ENCODE data around the gene C20orf204. TPM values are rescaled to one million over a fixed set of nuclear protein-coding genes. Genes with fewer than 3 reads are reported as not detected.

C20orf204 gene
- total and polyA plus RNA-seq, 2 of the 8 experiments (the other 6 are each of a cell fraction or from before 2014, with no cell fraction given) = 0.39 to 0.52 TPM

DNA sequence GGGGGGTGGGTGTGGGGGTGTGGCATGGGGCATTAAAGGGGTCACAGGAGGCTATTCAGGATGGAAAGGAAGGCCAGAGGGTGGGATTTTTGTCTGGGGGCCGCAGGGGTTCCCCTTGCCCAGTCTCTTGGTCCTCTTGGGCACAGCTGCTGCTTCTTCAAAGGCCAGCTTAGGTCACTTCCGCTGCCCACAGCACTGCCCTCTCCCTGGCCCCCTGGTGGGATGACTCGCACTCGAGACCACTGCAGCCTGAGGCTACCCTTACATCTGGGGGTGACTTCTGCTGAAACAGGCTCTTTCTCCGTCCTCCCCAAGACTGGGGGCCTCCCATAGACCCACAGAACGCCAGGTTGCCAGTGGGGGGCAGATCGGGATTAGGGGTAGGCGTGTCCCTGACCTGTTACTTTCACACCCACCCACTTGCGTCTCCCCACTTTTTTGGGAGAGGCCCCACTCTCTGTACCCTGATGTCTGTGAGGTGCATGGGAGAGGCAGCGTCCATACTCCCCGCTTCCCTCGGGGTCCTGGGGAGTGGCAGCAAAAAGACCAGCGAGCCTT, 46.9 kb downstream of the C20orf204 start:
- H3K4me1 ChIP-seq (replicated peaks in 1 of 4; ENCODE audit: control insufficient read depth in 3 of 4, insufficient read depth in 4 of 4, low read length in 3 of 4) = peaks cover 0 to 34% (median 20%) of the 10 kb centered on the region in 4 experiments; a peak in 6 of 7 replicates
- no peak for FAIRE-seq
- H2BK15ac ChIP-seq (ENCODE audit: low read length) = no peak overlapping the region
- no peak overlapping the region for H3K27ac ChIP-seq (ENCODE audit: low read depth, low read length)
- no peak overlapping the region for H4K91ac ChIP-seq (replicated peaks; ENCODE audit: insufficient read length, low read length)
- H4K20me1 ChIP-seq (replicated peaks in 1 of 2; ENCODE audit: control insufficient read depth in 1 of 2, insufficient read depth in 2 of 2, low read length in 2 of 2) = no peaks in the 10 kb centered on the region
- H3K9me3 ChIP-seq (ENCODE audit: insufficient read depth in 2 of 2, low read depth in 1 of 2, low read length in 1 of 2) = no peaks in the 10 kb centered on the region
- H3K18ac ChIP-seq (ENCODE audit: extremely low read depth, low read length) = peak overlapping the region; percentile 32; the same call in 1 of the 2 replicates
- no peaks in the 10 kb centered on the region for H3K79me1 ChIP-seq (ENCODE audit: low read depth, low read length)
- peak overlapping the region; percentile 68; the same call in 1 of the 2 replicates for H2BK12ac ChIP-seq (ENCODE audit: low read depth, low read length)
- H3K56ac ChIP-seq (replicated peaks; ENCODE audit: insufficient read length, low read depth, low read length) = no peak overlapping the region
- peaks cover 6 to 55% (median 42%) of the 10 kb centered on the region in 4 experiments for H3K27me3 ChIP-seq (replicated peaks in 1 of 4; ENCODE audit: control insufficient read depth in 3 of 4, extremely low read depth in 1 of 4, insufficient read depth in 3 of 4, low read length in 3 of 4)
- no peak overlapping the region for H4K5ac ChIP-seq (ENCODE audit: insufficient read length, low read depth, low read length)
- no peak overlapping the region for H3K23ac ChIP-seq (ENCODE audit: insufficient read length)
- DNase-seq (ENCODE audit: low read depth in 1 of 2, low spot score in 2 of 2) = no peak
- peak overlapping the region; percentile 8 to 73 (median 32); a peak in 6 of 8 replicates for H3K4me3 ChIP-seq (ENCODE audit: extremely low read depth in 1 of 4, insufficient read depth in 2 of 4, low read depth in 3 of 4, low read length in 4 of 4)
- WGBS, 2 experiments (ENCODE audit: extremely low coverage in 1 of 2, insufficient coverage in 1 of 2, insufficient read length in 1 of 2, insufficient replicate concordance in 2 of 2, low coverage in 1 of 2, low lambda C conversion rate in 2 of 2, missing lambda C conversion rate in 1 of 2) = 45% methylated on average over 12 of the region's 13 CpGs; no CpG with 5 or more reads in 1 of the 2 experiments
- peak overlapping the region; percentile 63; the same call in 1 of the 2 replicates for H4K8ac ChIP-seq (ENCODE audit: extremely low read depth, insufficient read depth, low read length)
- no peak overlapping the region for H2AFZ ChIP-seq (ENCODE audit: low read length)
- no peak overlapping the region for H3K14ac ChIP-seq (ENCODE audit: insufficient read length)
- peak overlapping the region; percentile 14 for H3K4ac ChIP-seq (replicated peaks; ENCODE audit: insufficient read length, low read depth, low read length)
- H3K23me2 ChIP-seq (ENCODE audit: low read depth, low read length) = peaks cover 22% of the 10 kb centered on the region; the same call in 1 of the 2 replicates
- no peak overlapping the region; the same call in 1 of the 2 replicates for H2BK5ac ChIP-seq (ENCODE audit: low read depth, low read length)
- ChIA-PET CTCF (ENCODE audit: partially characterized antibody) (interaction anchor here (0.8 to 13.0 kb wide), 14 partner anchors 10 to 87 kb away, joined by 3 to 144 read pairs (median 6); partner anchors contain the start of genes SOX18 and TCEA2), POLR2A (ENCODE audit: partially characterized antibody) (interaction anchor here (1.3 kb wide), 1 partner anchor 14 kb away, joined by 6 read pairs; no protein-coding TSS in a partner anchor)
- H2BK20ac ChIP-seq (ENCODE audit: low read length) = no peak overlapping the region
- H3K9ac ChIP-seq (replicated peaks in 1 of 4; ENCODE audit: extremely low read depth in 1 of 4, low read depth in 3 of 4, low read length in 3 of 4) = no peak overlapping the region
- no peak overlapping the region for H2AK5ac ChIP-seq (ENCODE audit: low read depth, low read length)
- no peaks in the 10 kb centered on the region for H3K79me2 ChIP-seq (ENCODE audit: control insufficient read depth in 1 of 2, insufficient read depth in 2 of 2, low read length in 2 of 2)
- peak overlapping the region; percentile 88 to 98 for H3K4me2 ChIP-seq (ENCODE audit: insufficient read depth in 1 of 2, low read depth in 2 of 2, low read length in 2 of 2)
- H3K36me3 ChIP-seq (ENCODE audit: control insufficient read depth in 2 of 4, insufficient read depth in 4 of 4, low read length in 3 of 4) = no peaks in the 10 kb centered on the region
- no peak overlapping the region for H2BK120ac ChIP-seq (replicated peaks; ENCODE audit: low read depth, low read length)
- TF ChIP-seq, protein P1, sequence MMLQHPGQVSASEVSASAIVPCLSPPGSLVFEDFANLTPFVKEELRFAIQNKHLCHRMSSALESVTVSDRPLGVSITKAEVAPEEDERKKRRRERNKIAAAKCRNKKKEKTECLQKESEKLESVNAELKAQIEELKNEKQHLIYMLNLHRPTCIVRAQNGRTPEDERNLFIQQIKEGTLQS (IDR thresholded peaks at IDR 0.05; ENCODE audit: insufficient read depth, low read depth, low read length) = no peak
- no peak for TF ChIP-seq YY1 (IDR thresholded peaks at IDR 0.05; ENCODE audit: low read depth, low read length)
- no peak for TF ChIP-seq ASH2L (IDR thresholded peaks at IDR 0.05; ENCODE audit: low read length)
- TF ChIP-seq, protein P2, sequence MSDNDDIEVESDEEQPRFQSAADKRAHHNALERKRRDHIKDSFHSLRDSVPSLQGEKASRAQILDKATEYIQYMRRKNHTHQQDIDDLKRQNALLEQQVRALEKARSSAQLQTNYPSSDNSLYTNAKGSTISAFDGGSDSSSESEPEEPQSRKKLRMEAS (IDR thresholded peaks at IDR 0.05) = no peak
- TF ChIP-seq SP2 (IDR thresholded peaks at IDR 0.05; ENCODE audit: low read length) = no peak
- no peak for TF ChIP-seq HDAC2 (IDR thresholded peaks at IDR 0.05; ENCODE audit: borderline replicate concordance in 1 of 2, low read depth in 2 of 2, low read length in 2 of 2)
- no peak for TF ChIP-seq EP300 (IDR thresholded peaks at IDR 0.05; ENCODE audit: borderline replicate concordance in 1 of 2, low read depth in 2 of 2, low read length in 2 of 2)
- no peak for TF ChIP-seq EZH2 (IDR thresholded peaks at IDR 0.05; ENCODE audit: low read depth, low read length, severe bottlenecking)
- TF ChIP-seq PHF8 (conservative IDR thresholded peaks at IDR 0.05; ENCODE audit: low read depth, low read length) = no peak
- TF ChIP-seq SIN3A (conservative IDR thresholded peaks at IDR 0.05 in 1 of 2, IDR thresholded peaks at IDR 0.05 in 1 of 2; ENCODE audit: low read depth in 1 of 2, low read length in 2 of 2) = no peak
- TF ChIP-seq EGR1 (IDR thresholded peaks at IDR 0.05; ENCODE audit: borderline replicate concordance, low read depth, low read length) = no peak
